CD4-positive, alpha-beta T cell treated with Interleukin-2 at 100 ng/mL for 4 hours (primary cell): ENCODE results near the gene ZFP36L1.

Source experiments
- DNase-seq: peaks from one replicate; pipeline ENCODE4 v3.0.0-alpha.2; 2020; ENCODE audit warnings: low spot score

The ZFP36L1 gene

GRCh38 chr14:68762953-68763764 is 29.7 kb downstream of the ZFP36L1 start:
- DNase-seq = no peak

GRCh38 chr14:68761391-68761790 is 31.5 kb downstream of the ZFP36L1 start:
- DNase-seq = no peak

GRCh38 chr14:68760761-68761160 is 32.1 kb downstream of the ZFP36L1 start:
- no peak for DNase-seq

- DNase-seq = no peak
Observed at GRCh38 chr14:68759937-68760336, 32.9 kb downstream of the ZFP36L1 start.

- no peak for DNase-seq
Observed at GRCh38 chr14:68759017-68759560, 33.8 kb downstream of the ZFP36L1 start.

GRCh38 chr14:68758301-68758700 is 34.6 kb downstream of the ZFP36L1 start:
- no peak for DNase-seq

GRCh38 chr14:68757618-68758081 is 35.2 kb downstream of the ZFP36L1 start:
- DNase-seq = no peak

- no peak for DNase-seq
Observed at GRCh38 chr14:68756734-68757133, 36.1 kb downstream of the ZFP36L1 start.

GRCh38 chr14:68756000-68756481 is 36.8 kb downstream of the ZFP36L1 start:
- no peak for DNase-seq

GRCh38 chr14:68755016-68755353 is 37.9 kb downstream of the ZFP36L1 start:
- no peak for DNase-seq

- DNase-seq = no peak
Observed at GRCh38 chr14:68753690-68754089, 39.2 kb downstream of the ZFP36L1 start.

GRCh38 chr14:68752271-68753006 is 40.4 kb downstream of the ZFP36L1 start:
- DNase-seq = no peak

- no peak for DNase-seq
Observed at GRCh38 chr14:68749487-68750475, 43.1 kb downstream of the ZFP36L1 start.

GRCh38 chr14:68748691-68749090 is 44.2 kb downstream of the ZFP36L1 start:
- no peak for DNase-seq

GRCh38 chr14:68748260-68748659 is 44.6 kb downstream of the ZFP36L1 start:
- DNase-seq = no peak

- no peak for DNase-seq
Observed at GRCh38 chr14:68747393-68747792, 45.5 kb downstream of the ZFP36L1 start.

GRCh38 chr14:68744613-68745012 is 48.3 kb downstream of the ZFP36L1 start:
- no peak for DNase-seq

- peak; percentile 16 for DNase-seq
Observed at GRCh38 chr14:68741839-68742470, 50.9 kb downstream of the ZFP36L1 start.

- DNase-seq = no peak
Observed at GRCh38 chr14:68741477-68741791, 51.4 kb downstream of the ZFP36L1 start.

- DNase-seq = no peak
Observed at GRCh38 chr14:68740788-68741476, 51.9 kb downstream of the ZFP36L1 start.

- no peak for DNase-seq
Observed at GRCh38 chr14:68739701-68740100, 53.2 kb downstream of the ZFP36L1 start.
